ENCODE results near the gene CLDN17. TPM values are rescaled to one million over a fixed set of nuclear protein-coding genes. Genes with fewer than 3 reads are reported as not detected.

The CLDN17 gene
- total and polyA plus RNA-seq, 2 of the 8 experiments (the other 6 are each of a cell fraction or from before 2014, with no cell fraction given), result not detected

- Histone ChIP-seq H2BK15ac (ENCODE audit: low read length) (no peak overlapping the region), H3K27ac (ENCODE audit: low read depth, low read length) (no peak overlapping the region), H3K4me3 (ENCODE audit: extremely low read depth in 1 of 4, insufficient read depth in 2 of 4, low read depth in 3 of 4, low read length in 4 of 4) (no peak overlapping the region), H2BK12ac (ENCODE audit: low read depth, low read length) (no peak overlapping the region), H3K79me2 (ENCODE audit: control insufficient read depth in 1 of 2, insufficient read depth in 2 of 2, low read length in 2 of 2) (no peaks in the 10 kb centered on the region), H3K18ac (ENCODE audit: extremely low read depth, low read length) (no peak overlapping the region), H3K4me1 (replicated peaks in 1 of 4; ENCODE audit: control insufficient read depth in 3 of 4, insufficient read depth in 4 of 4, low read length in 3 of 4) (no peaks in the 10 kb centered on the region), H4K5ac (ENCODE audit: insufficient read length, low read depth, low read length) (no peak overlapping the region), H4K8ac (ENCODE audit: extremely low read depth, insufficient read depth, low read length) (no peak overlapping the region), H3K56ac (replicated peaks; ENCODE audit: insufficient read length, low read depth, low read length) (no peak overlapping the region), H3K9ac (replicated peaks in 1 of 4; ENCODE audit: extremely low read depth in 1 of 4, low read depth in 3 of 4, low read length in 3 of 4) (no peak overlapping the region), H2BK5ac (ENCODE audit: low read depth, low read length) (no peak overlapping the region), H3K23ac (ENCODE audit: insufficient read length) (no peak overlapping the region), H2AK5ac (ENCODE audit: low read depth, low read length) (no peak overlapping the region), H3K9me3 (ENCODE audit: insufficient read depth in 2 of 2, low read depth in 1 of 2, low read length in 1 of 2) (no peaks in the 10 kb centered on the region), H3K23me2 (ENCODE audit: low read depth, low read length) (no peaks in the 10 kb centered on the region), H3K14ac (ENCODE audit: insufficient read length) (no peak overlapping the region), H4K91ac (replicated peaks; ENCODE audit: insufficient read length, low read length) (no peak overlapping the region), H3K27me3 (replicated peaks in 1 of 4; ENCODE audit: control insufficient read depth in 3 of 4, extremely low read depth in 1 of 4, insufficient read depth in 3 of 4, low read length in 3 of 4) (no peaks in the 10 kb centered on the region), H3K36me3 (ENCODE audit: control insufficient read depth in 2 of 4, insufficient read depth in 4 of 4, low read length in 3 of 4) (no peaks in the 10 kb centered on the region), H4K20me1 (replicated peaks in 1 of 2; ENCODE audit: control insufficient read depth in 1 of 2, insufficient read depth in 2 of 2, low read length in 2 of 2) (no peaks in the 10 kb centered on the region), H3K79me1 (ENCODE audit: low read depth, low read length) (no peaks in the 10 kb centered on the region), H2AFZ (ENCODE audit: low read length) (peak overlapping the region; percentile 80), H2BK120ac (replicated peaks; ENCODE audit: low read depth, low read length) (no peak overlapping the region), H3K4me2 (ENCODE audit: insufficient read depth in 1 of 2, low read depth in 2 of 2, low read length in 2 of 2) (no peak overlapping the region), H3K4ac (replicated peaks; ENCODE audit: insufficient read length, low read depth, low read length) (no peak overlapping the region), H2BK20ac (ENCODE audit: low read length) (no peak overlapping the region)
- CTCF ChIA-PET (ENCODE audit: partially characterized antibody), result interaction anchor here (1.0 to 1.3 kb wide), 3 partner anchors 8 to 14 kb away, joined by 3 to 5 read pairs (median 3); no protein-coding TSS in a partner anchor
- POLR2A ChIA-PET (ENCODE audit: partially characterized antibody), result no interaction called here
- DNase-seq (ENCODE audit: low read depth in 1 of 2, low spot score in 2 of 2) (no peak), FAIRE-seq (no peak)
- WGBS, 2 experiments (ENCODE audit: extremely low coverage in 1 of 2, insufficient coverage in 1 of 2, insufficient read length in 1 of 2, insufficient replicate concordance in 2 of 2, low coverage in 1 of 2, low lambda C conversion rate in 2 of 2, missing lambda C conversion rate in 1 of 2), result 89% methylated on average over 7 of the region's 7 CpGs; no CpG with 5 or more reads in 1 of the 2 experiments
- no peak for TF ChIP-seq RBBP5 (IDR thresholded peaks at IDR 0.05; ENCODE audit: borderline replicate concordance, low read depth, low read length)
- no peak for TF ChIP-seq POLR2AphosphoS5 (IDR thresholded peaks at IDR 0.05; ENCODE audit: low read depth, low read length)
- TF ChIP-seq CEBPB (IDR thresholded peaks at IDR 0.05; ENCODE audit: low read depth, low read length), result no peak
- TF ChIP-seq EP300 (IDR thresholded peaks at IDR 0.05; ENCODE audit: borderline replicate concordance in 1 of 2, low read depth in 2 of 2, low read length in 2 of 2), result no peak
- no peak for TF ChIP-seq RXRA (IDR thresholded peaks at IDR 0.05; ENCODE audit: insufficient read depth, low read depth, low read length)
- no peak for TF ChIP-seq E2F6 (IDR thresholded peaks at IDR 0.05)
- TF ChIP-seq SUZ12 (IDR thresholded peaks at IDR 0.05; ENCODE audit: low read length), result no peak
- TF ChIP-seq CBX8 (IDR thresholded peaks at IDR 0.05; ENCODE audit: borderline replicate concordance, low read depth, low read length), result no peak
- no peak for TF ChIP-seq KDM1A (IDR thresholded peaks at IDR 0.05; ENCODE audit: borderline replicate concordance, low read length)
- no peak for TF ChIP-seq EZH2 (IDR thresholded peaks at IDR 0.05; ENCODE audit: low read depth, low read length, severe bottlenecking)
- TF ChIP-seq HDAC2 (IDR thresholded peaks at IDR 0.05; ENCODE audit: borderline replicate concordance in 1 of 2, low read depth in 2 of 2, low read length in 2 of 2), result no peak
- TF ChIP-seq GABPA (IDR thresholded peaks at IDR 0.05; ENCODE audit: borderline replicate concordance, insufficient read depth, low read length), result no peak
These were observed 40.1 kb upstream of the CLDN17 start for GRCh38 chr21:30206551-30207251.
